Right lobe of liver (tissue), 6 donors: ENCODE measurements around the gene LPAR1. TPM values are rescaled to one million over a fixed set of nuclear protein-coding genes. Genes with fewer than 3 reads are reported as not detected.

ENCODE experiments used
- ATAC-seq, 4 donors: fragments of 200-7000 bp; cut with Tn5 transposase; one replicate each; pipeline ENCODE4 v1.9.1; 2020; ENCODE audit warnings: mild to moderate bottlenecking in 4 of 4, moderate library complexity in 4 of 4
- DNase-seq, 3 donors: peaks; one replicate each; pipeline ENCODE4 v3.0.0-alpha.2; 2020
- H3K27ac ChIP-seq, 3 donors: fragments of 200-600 bp; one replicate each; pipeline ENCODE4 v1.8.0; 2022
- H3K27me3 ChIP-seq, 2 donors: fragments of 200-600 bp; one replicate each; pipeline ENCODE4 v1.8.0; 2022
- H3K36me3 ChIP-seq, 4 donors: fragments of 200-600 bp; sonication (generic) in 1 of 4; one replicate each; pipeline versions ENCODE4 v1.5.1 to v1.8.0; 2017 to 2022; ENCODE audit warnings: control low read depth in 1 of 4
- H3K4me1 ChIP-seq, 4 donors: fragments of 200-600 bp; sonication (generic) in 1 of 4; one replicate each; pipeline versions ENCODE4 v1.5.1 to v1.8.0; 2017 to 2022; ENCODE audit warnings: control low read depth in 1 of 4
- H3K4me3 ChIP-seq, 3 donors: fragments of 200-600 bp; one replicate each; pipeline ENCODE4 v1.8.0; 2022
- H3K9me3 ChIP-seq, 4 donors: fragments of 200-600 bp; sonication (generic) in 1 of 4; one replicate each; pipeline versions ENCODE4 v1.5.1 to v1.8.0; 2017 to 2022; ENCODE audit warnings: control low read depth in 1 of 4
- POLR2A ChIP-seq: fragments of 450-650 bp; IDR thresholded peaks from one replicate; pipeline ENCODE4 v1.6.1; 2017; ENCODE audit warnings: antibody characterized with exemption, mild to moderate bottlenecking
- WGBS: methylation state at CpG from one replicate; pipeline ENCODE4 v1.1.6; 2018; ENCODE audit warnings: low coverage, low lambda C conversion rate; ENCODE audit not compliant: insufficient coverage; ENCODE audit errors: missing lambda C conversion rate; 5-methylcytosine and 5-hydroxymethylcytosine counted together
- intact Hi-C, 2 donors: fragments of 100-400 bp; cut with DNase I; formaldehyde crosslinking; loops; one replicate each; pipeline versions ENCODE4 v1.11.2 to v1.14.1; 2022
- total RNA-seq, 6 experiments: library from RNA; depleted of rRNA in 2 of 6; stranded (reverse); fragments of >200 nt in 2 of 6; fragmentation: NEBNext Ultra II Directional in 3 of 6; extraction: Animal tissue kit (Norgen Biotek cat#: 25700) in 3 of 6; gene quantifications; one replicate each; pipeline versions ENCODE4 v1.1.0 to v1.2.4, GENCODE V29; 2016 to 2023
- TF ChIP-seq, protein P1 (sequence below), 4 donors: fragments of 200-600 bp in 3 of 4; fragments of 450-650 bp in 1 of 4; IDR thresholded peaks; one replicate each; pipeline versions ENCODE4 v1.5.1 to v1.8.0; 2016 to 2022; ENCODE audit warnings: antibody characterized with exemption in 4 of 4, mild to moderate bottlenecking in 2 of 4
- donor health status: DM: no; HTN: yes; CAD: no.
- donor health status: DM: no; HTN: no; CAD: no.
- donor health status: DM: no; HTN: no; CAD: no.
- donor health status: DM: no; HTN: yes; CAD: no.
- donor health status: DM: no; HTN: yes; CAD: no.

LPAR1 gene
- total RNA-seq, 6 experiments from 2014 or later: 0.66 to 1.6 (median 1.2) TPM

DNA sequence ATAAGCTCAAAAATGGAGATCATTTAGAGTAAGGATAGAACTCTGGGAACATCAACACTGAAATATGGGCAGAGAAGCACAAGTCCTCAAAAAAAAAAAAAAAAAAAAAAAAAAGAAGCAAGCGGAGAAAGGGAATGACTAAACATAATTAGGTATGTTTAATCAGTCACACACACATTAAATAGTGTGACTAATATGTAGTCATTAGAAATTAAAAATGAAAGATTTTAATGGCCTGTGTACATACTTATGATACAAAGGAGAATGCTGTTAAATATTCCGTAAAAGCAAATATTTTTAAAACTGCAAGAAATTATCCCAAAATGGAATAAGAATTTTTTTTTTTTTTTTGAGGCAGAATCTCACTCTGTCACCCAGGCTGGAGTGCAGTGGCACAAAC, 10.5 kb downstream of the LPAR1 start:
- Histone ChIP-seq H3K9me3 (no peaks in the 10 kb centered on the region), H3K36me3 (no peaks in the 10 kb centered on the region), H3K4me1 (no peaks in the 10 kb centered on the region), H3K27me3 (no peaks in the 10 kb centered on the region), H3K27ac (no peak overlapping the region), H3K4me3 (no peak overlapping the region)
- intact Hi-C loops: no loop called here
- no peak for DNase-seq
- no peak for ATAC-seq
- no peak for TF ChIP-seq POLR2A
- TF ChIP-seq, protein P1, sequence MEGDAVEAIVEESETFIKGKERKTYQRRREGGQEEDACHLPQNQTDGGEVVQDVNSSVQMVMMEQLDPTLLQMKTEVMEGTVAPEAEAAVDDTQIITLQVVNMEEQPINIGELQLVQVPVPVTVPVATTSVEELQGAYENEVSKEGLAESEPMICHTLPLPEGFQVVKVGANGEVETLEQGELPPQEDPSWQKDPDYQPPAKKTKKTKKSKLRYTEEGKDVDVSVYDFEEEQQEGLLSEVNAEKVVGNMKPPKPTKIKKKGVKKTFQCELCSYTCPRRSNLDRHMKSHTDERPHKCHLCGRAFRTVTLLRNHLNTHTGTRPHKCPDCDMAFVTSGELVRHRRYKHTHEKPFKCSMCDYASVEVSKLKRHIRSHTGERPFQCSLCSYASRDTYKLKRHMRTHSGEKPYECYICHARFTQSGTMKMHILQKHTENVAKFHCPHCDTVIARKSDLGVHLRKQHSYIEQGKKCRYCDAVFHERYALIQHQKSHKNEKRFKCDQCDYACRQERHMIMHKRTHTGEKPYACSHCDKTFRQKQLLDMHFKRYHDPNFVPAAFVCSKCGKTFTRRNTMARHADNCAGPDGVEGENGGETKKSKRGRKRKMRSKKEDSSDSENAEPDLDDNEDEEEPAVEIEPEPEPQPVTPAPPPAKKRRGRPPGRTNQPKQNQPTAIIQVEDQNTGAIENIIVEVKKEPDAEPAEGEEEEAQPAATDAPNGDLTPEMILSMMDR (IDR thresholded peaks at IDR 0.05): no peak
- WGBS: 89% methylated on average over 1 of the region's 2 CpGs

DNA sequence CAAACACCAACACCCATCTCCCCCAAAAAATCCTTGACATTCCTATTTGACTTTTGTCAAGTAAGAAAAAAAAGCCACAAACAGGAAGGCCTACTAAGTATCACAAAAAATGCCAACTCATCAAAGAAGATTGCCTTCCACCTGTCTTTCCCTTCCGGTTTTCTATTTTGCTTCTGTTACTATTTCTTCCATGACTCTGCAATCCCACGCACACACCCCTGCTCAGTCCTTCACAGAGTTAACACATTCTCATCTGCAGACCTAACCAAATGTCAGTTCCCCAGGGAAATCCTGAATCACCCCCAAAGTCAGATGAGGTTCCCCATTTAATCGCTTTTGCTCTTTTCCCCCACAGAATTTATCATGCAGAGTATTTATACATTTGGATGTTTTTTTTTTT, 15.1 kb downstream of the LPAR1 start:
- H3K4me3 ChIP-seq: no peak overlapping the region
- intact Hi-C loops: no loop called here
- H3K36me3 ChIP-seq: no peaks in the 10 kb centered on the region
- 35% methylated on average over 3 of the region's 3 CpGs for WGBS
- H3K4me1 ChIP-seq: no peaks in the 10 kb centered on the region
- ATAC-seq: no peak
- TF ChIP-seq, protein P1 (IDR thresholded peaks at IDR 0.05): no peak
- TF ChIP-seq POLR2A: no peak
- no peaks in the 10 kb centered on the region for H3K27me3 ChIP-seq
- no peaks in the 10 kb centered on the region for H3K9me3 ChIP-seq
- no peak overlapping the region for H3K27ac ChIP-seq
- DNase-seq: no peak

DNA sequence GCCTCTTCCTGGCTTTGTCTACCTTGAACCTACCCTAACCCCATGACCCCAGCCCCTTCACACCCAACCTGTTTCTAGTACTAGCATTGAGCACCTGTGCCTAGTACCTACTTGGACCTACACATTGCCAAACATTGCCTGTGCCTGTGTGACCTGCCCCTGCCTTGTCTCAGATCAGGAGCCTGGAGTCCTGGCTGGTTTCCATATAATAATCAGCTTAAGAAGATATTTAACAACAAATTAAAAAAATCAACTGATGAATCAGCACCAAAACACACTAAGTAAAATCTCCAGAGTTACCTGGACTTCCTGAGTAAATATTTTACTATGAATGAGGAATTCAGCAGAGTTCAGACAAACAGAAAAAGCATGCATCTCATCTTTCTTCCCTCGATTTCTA, 17.7 kb downstream of the LPAR1 start:
- 53% methylated on average over 1 of the region's 1 CpG for WGBS

DNA sequence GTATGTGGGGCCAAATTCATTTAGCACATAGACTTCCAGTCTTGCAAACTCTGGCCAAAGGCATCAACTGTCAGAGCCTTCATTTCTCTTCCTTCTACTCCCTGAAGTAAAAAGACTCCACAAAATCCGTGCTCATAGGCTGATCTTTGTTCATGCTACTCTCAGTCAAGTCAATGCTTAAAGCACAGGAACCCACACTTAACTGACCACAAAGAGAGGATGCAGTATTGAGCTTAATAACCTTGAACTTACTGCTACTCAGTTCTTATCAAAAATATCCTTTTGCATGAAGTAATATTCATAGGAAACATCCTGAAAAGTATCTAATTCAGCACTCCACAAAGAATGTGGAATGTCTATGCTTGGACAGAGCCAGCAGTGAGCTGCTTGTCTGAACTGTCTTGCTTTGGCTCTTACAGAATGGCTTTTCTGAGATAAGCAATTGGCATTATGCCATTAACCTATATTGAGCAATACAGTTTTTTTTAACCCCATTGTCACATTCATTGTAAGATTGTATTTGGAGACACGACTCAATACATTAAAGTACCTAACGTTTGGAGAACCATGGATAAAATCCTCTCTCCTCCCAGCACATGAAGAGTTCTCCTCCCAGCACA, 21.7 kb downstream of the LPAR1 start:
- intact Hi-C loops: no loop called here
- Histone ChIP-seq H3K4me1 (no peaks in the 10 kb centered on the region), H3K27me3 (no peaks in the 10 kb centered on the region), H3K27ac (no peak overlapping the region), H3K9me3 (no peaks in the 10 kb centered on the region), H3K36me3 (no peaks in the 10 kb centered on the region), H3K4me3 (no peak overlapping the region)
- DNase-seq: no peak
- TF ChIP-seq, protein P1 (IDR thresholded peaks at IDR 0.05): no peak
- TF ChIP-seq POLR2A: no peak
- ATAC-seq: peak in 1 of 4 donors; percentile 18
- 18% methylated on average over 3 of the region's 3 CpGs for WGBS

More for the DNA sequence above, 17.7 kb downstream of the LPAR1 start:
- Histone ChIP-seq H3K4me1 (no peaks in the 10 kb centered on the region), H3K4me3 (no peak overlapping the region), H3K36me3 (no peaks in the 10 kb centered on the region), H3K27me3 (no peaks in the 10 kb centered on the region), H3K9me3 (no peaks in the 10 kb centered on the region), H3K27ac (no peak overlapping the region)
- no peak for ATAC-seq
- TF ChIP-seq, protein P1 (IDR thresholded peaks at IDR 0.05): no peak
- no peak for TF ChIP-seq POLR2A
- DNase-seq: no peak
- intact Hi-C loops: no loop called here
